ENCODE results near the gene GLDN. TPM values are rescaled to one million over a fixed set of nuclear protein-coding genes. Genes with fewer than 3 reads are reported as not detected.

The GLDN gene
- total RNA-seq, 1 donor from 2014 or later: 4.8 TPM

DNA sequence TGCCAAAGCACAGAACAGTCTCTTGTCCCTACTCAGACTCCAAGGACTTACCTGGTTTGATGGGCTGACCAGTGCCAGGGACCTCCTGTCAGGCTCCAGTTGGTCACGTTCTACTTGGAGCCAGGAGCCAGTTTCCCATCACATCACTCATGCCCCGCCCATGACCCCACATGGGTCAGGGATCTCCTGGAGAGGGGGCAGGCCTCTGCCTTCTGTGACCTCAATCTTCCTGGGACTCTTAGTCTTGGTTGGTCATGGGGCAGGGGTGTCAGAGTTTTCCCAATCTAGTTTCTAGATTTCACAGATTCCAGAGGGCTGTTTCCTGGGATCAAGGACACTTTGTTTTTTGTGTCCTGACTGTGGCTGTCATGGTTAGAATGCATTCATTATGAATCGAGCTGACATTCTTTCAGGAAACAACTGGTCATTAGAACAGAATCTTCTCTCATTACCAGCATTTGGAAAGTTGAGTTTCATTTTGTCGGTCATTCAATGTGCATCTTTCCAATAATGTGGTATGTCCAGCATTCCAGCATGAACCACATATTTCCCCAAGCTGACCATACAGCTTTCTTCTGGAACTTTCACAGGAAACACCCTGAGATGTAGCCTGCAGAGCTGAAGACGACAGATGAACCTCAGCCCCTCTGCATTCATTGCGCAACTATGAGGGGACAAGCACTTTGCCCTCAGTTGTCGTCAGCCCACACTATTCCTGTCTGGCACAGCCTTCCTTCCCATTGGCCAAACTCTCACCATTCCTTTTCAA, 22.9 kb upstream of the GLDN start:
- Histone ChIP-seq H3K4me1 (peaks cover 17% of the 10 kb centered on the region), H3K4me3 (no peak overlapping the region), H3K27ac (replicated peaks) (peak overlapping the region; percentile 27), H3K27me3 (ENCODE audit: low read depth) (no peaks in the 10 kb centered on the region), H3K9me3 (replicated peaks) (no peaks in the 10 kb centered on the region), H3K36me3 (no peaks in the 10 kb centered on the region)
- TF ChIP-seq, protein P1, sequence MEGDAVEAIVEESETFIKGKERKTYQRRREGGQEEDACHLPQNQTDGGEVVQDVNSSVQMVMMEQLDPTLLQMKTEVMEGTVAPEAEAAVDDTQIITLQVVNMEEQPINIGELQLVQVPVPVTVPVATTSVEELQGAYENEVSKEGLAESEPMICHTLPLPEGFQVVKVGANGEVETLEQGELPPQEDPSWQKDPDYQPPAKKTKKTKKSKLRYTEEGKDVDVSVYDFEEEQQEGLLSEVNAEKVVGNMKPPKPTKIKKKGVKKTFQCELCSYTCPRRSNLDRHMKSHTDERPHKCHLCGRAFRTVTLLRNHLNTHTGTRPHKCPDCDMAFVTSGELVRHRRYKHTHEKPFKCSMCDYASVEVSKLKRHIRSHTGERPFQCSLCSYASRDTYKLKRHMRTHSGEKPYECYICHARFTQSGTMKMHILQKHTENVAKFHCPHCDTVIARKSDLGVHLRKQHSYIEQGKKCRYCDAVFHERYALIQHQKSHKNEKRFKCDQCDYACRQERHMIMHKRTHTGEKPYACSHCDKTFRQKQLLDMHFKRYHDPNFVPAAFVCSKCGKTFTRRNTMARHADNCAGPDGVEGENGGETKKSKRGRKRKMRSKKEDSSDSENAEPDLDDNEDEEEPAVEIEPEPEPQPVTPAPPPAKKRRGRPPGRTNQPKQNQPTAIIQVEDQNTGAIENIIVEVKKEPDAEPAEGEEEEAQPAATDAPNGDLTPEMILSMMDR (IDR thresholded peaks at IDR 0.05; ENCODE audit: borderline replicate concordance): no peak
- DNase-seq: no peak
- intact Hi-C loops (cut with micrococcal nuclease): no loop called here

- TF ChIP-seq, protein P1 (IDR thresholded peaks at IDR 0.05; ENCODE audit: borderline replicate concordance): no peak
- Histone ChIP-seq H3K27me3 (ENCODE audit: low read depth) (no peaks in the 10 kb centered on the region), H3K4me3 (no peak overlapping the region), H3K36me3 (no peaks in the 10 kb centered on the region), H3K4me1 (peaks cover 17% of the 10 kb centered on the region), H3K27ac (replicated peaks) (no peak overlapping the region), H3K9me3 (replicated peaks) (no peaks in the 10 kb centered on the region)
- intact Hi-C loops (cut with micrococcal nuclease): no loop called here
- DNase-seq: no peak
These were observed 21.9 kb upstream of the GLDN start for GRCh38 chr15:51319539-51319938.

GRCh38 chr15:51320843-51321242, 20.6 kb upstream of the GLDN start:
- intact Hi-C loops (cut with micrococcal nuclease): no loop called here
- H3K4me1 ChIP-seq: peaks cover 17% of the 10 kb centered on the region
- TF ChIP-seq, protein P1 (IDR thresholded peaks at IDR 0.05; ENCODE audit: borderline replicate concordance): no peak
- no peaks in the 10 kb centered on the region for H3K9me3 ChIP-seq (replicated peaks)
- no peaks in the 10 kb centered on the region for H3K36me3 ChIP-seq
- DNase-seq: no peak
- no peak overlapping the region for H3K27ac ChIP-seq (replicated peaks)
- H3K27me3 ChIP-seq (ENCODE audit: low read depth): no peaks in the 10 kb centered on the region
- no peak overlapping the region for H3K4me3 ChIP-seq

DNA sequence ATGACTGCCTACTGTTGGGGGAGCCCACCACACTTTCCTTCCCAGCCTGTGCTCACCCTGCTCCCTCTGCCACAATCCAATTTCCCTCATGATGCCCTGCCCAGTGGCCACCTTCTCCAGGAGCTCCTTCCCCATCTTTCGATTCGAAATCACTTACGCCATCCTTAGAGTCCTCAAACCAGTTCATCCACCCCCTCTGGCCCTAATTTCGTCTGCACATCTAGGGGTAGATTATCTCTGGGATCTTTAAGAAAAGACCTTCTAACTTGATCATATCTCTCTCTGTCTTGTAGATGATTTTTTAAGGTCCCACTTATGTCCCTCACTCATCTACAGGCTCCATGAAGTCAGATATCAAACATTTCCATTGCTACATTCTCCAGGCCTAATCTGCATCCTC, 20.1 kb upstream of the GLDN start:
- Histone ChIP-seq H3K27ac (replicated peaks) (no peak overlapping the region), H3K9me3 (replicated peaks) (no peaks in the 10 kb centered on the region), H3K4me1 (peaks cover 17% of the 10 kb centered on the region), H3K36me3 (no peaks in the 10 kb centered on the region), H3K27me3 (ENCODE audit: low read depth) (no peaks in the 10 kb centered on the region), H3K4me3 (no peak overlapping the region)
- intact Hi-C loops (cut with micrococcal nuclease): no loop called here
- TF ChIP-seq, protein P1 (IDR thresholded peaks at IDR 0.05; ENCODE audit: borderline replicate concordance): no peak
- DNase-seq: no peak

- Histone ChIP-seq H3K4me3 (no peak overlapping the region), H3K9me3 (replicated peaks) (no peaks in the 10 kb centered on the region), H3K4me1 (peaks cover 17% of the 10 kb centered on the region), H3K27ac (replicated peaks) (peak overlapping the region; percentile 59), H3K36me3 (no peaks in the 10 kb centered on the region), H3K27me3 (ENCODE audit: low read depth) (no peaks in the 10 kb centered on the region)
- intact Hi-C loops (cut with micrococcal nuclease): no loop called here
- DNase-seq: peak; percentile 58
- TF ChIP-seq, protein P1 (IDR thresholded peaks at IDR 0.05; ENCODE audit: borderline replicate concordance): no peak
These were observed 18.7 kb upstream of the GLDN start for GRCh38 chr15:51322621-51323296.

Measured in left ventricle myocardium inferior (tissue), 1 donor.